Transverse colon (tissue), 4 donors: ENCODE data around the gene ST6GAL2. TPM values are rescaled to one million over a fixed set of nuclear protein-coding genes. Genes with fewer than 3 reads are reported as not detected.

Experiments
- DNase-seq: peaks from one replicate; pipeline ENCODE4 v3.0.0-alpha.2; 2019
- H3K27ac ChIP-seq, 4 donors: fragments of 200-600 bp; sonication (generic); 2 replicates each; pipeline ENCODE4 v1.5.1; 2016 to 2018; ENCODE audit warnings: inconsistent platforms in 4 of 4
- H3K27me3 ChIP-seq: fragments of 200-600 bp; sonication (generic); 2 replicates; pipeline ENCODE4 v1.5.1; 2017; ENCODE audit warnings: inconsistent platforms
- H3K36me3 ChIP-seq, 4 donors: fragments of 200-600 bp; sonication (generic); 2 replicates each; pipeline ENCODE4 v1.5.1; 2017 to 2019; ENCODE audit warnings: inconsistent platforms in 4 of 4
- H3K4me1 ChIP-seq, 4 donors: fragments of 200-600 bp; sonication (generic); 2 replicates each; pipeline ENCODE4 v1.5.1; 2017 to 2020; ENCODE audit warnings: inconsistent platforms in 4 of 4
- H3K4me3 ChIP-seq, 4 donors: fragments of 200-600 bp; sonication (generic); 1 replicate in 1 of 4; 2 replicates in 3 of 4; pipeline versions ENCODE4 v1.5.1 to v1.6.1; 2017 to 2019; ENCODE audit warnings: inconsistent platforms in 4 of 4
- H3K9me3 ChIP-seq, 2 donors: fragments of 200-600 bp; sonication (generic); 2 replicates each; pipeline ENCODE4 v1.5.1; 2017 to 2019; ENCODE audit warnings: inconsistent platforms in 2 of 2
- EP300 ChIP-seq: sonication (generic); formaldehyde crosslinking; IDR thresholded peaks from one replicate; pipeline ENCODE4 v1.6.1; 2017; ENCODE audit warnings: antibody characterized with exemption, low read depth
- POLR2A ChIP-seq: fragments of 450-650 bp; IDR thresholded peaks from one replicate; pipeline ENCODE4 v1.6.1; 2016; ENCODE audit warnings: antibody characterized with exemption, mild to moderate bottlenecking, moderate library complexity
- POLR2AphosphoS5 ChIP-seq, 3 donors: sonication (generic); formaldehyde crosslinking; IDR thresholded peaks; one replicate each; pipeline ENCODE4 v1.6.1; 2016; ENCODE audit warnings: antibody characterized with exemption in 3 of 3
- WGBS, 2 donors: methylation state at CpG; one replicate each; pipeline ENCODE4 v1.1.5; 2018; ENCODE audit warnings: low coverage in 1 of 2; 5-methylcytosine and 5-hydroxymethylcytosine counted together
- in situ Hi-C, 4 donors: fragments of 200-750 bp; cut with MboI; loops; one replicate each; pipeline versions ENCODE4 v1.15.0 to v1.15.1; 2017; ENCODE audit warnings: low sequenced_read_pairs in 3 of 4, low pct_ligation_motif_present in 1 of 4, low pct_unique_long_range_greater_than_20kb in 1 of 4
- intact Hi-C: fragments of 100-400 bp; cut with DNase I; formaldehyde crosslinking; loops from one replicate; pipeline ENCODE4 v1.15.1; 2023; ENCODE audit warnings: low total_unique reads
- total RNA-seq, 4 donors: library from RNA; depleted of rRNA; stranded (reverse); fragments of >200 nt; gene quantifications; one replicate each; pipeline ENCODE4 v1.1.0, GENCODE V29; 2016
- TF ChIP-seq, protein P1 (sequence below), 5 experiments: fragments of 200-600 bp in 3 of 5; fragments of 450-650 bp in 2 of 5; sonication (generic) in 3 of 5; IDR thresholded peaks; 1 replicate in 2 of 5; 2 replicates in 3 of 5; pipeline ENCODE4 v1.5.1; 2016 to 2017; ENCODE audit warnings: antibody characterized with exemption in 5 of 5, inconsistent platforms in 3 of 5, mild to moderate bottlenecking in 2 of 5, moderate library complexity in 1 of 5

ST6GAL2 gene
- total RNA-seq, 4 donors from 2014 or later: 0.16 to 2.0 (median 0.51) TPM

DNA sequence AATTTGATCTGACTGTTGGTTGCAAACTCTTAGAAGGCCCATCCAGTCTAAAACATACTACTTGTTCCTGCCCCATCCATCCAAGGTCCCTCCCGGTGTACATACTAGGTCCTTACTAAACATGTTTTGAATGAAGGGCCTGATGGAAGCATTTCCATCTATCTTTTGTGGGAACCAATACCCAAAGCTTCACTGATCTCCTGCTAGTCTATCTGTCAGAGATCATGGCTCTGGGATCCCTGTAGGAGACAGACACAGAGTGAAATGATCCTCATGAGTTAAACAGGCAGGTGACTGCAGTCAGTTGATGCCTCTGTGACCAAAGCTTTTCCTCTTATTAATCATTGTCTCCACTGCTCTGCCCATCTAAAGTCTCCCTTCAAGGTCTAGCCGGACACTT is 115.0 kb downstream of the ST6GAL2 start:
- H3K9me3 ChIP-seq: no peaks in the 10 kb centered on the region
- H3K4me3 ChIP-seq: no peak overlapping the region
- 85% methylated on average over 2 of the region's 2 CpGs; no CpG with 5 or more reads in 1 of the 2 donors for WGBS, 2 donors
- in situ Hi-C loops (no loop called here), intact Hi-C loops (no loop called here)
- TF ChIP-seq EP300: no peak
- no peak for TF ChIP-seq POLR2AphosphoS5 (IDR thresholded peaks at IDR 0.05)
- TF ChIP-seq, protein P1, sequence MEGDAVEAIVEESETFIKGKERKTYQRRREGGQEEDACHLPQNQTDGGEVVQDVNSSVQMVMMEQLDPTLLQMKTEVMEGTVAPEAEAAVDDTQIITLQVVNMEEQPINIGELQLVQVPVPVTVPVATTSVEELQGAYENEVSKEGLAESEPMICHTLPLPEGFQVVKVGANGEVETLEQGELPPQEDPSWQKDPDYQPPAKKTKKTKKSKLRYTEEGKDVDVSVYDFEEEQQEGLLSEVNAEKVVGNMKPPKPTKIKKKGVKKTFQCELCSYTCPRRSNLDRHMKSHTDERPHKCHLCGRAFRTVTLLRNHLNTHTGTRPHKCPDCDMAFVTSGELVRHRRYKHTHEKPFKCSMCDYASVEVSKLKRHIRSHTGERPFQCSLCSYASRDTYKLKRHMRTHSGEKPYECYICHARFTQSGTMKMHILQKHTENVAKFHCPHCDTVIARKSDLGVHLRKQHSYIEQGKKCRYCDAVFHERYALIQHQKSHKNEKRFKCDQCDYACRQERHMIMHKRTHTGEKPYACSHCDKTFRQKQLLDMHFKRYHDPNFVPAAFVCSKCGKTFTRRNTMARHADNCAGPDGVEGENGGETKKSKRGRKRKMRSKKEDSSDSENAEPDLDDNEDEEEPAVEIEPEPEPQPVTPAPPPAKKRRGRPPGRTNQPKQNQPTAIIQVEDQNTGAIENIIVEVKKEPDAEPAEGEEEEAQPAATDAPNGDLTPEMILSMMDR (IDR thresholded peaks at IDR 0.05): no peak
- TF ChIP-seq POLR2A: no peak
- no peak overlapping the region for H3K27ac ChIP-seq
- no peaks in the 10 kb centered on the region for H3K4me1 ChIP-seq
- no peaks in the 10 kb centered on the region for H3K27me3 ChIP-seq
- no peak for DNase-seq
- no peaks in the 10 kb centered on the region for H3K36me3 ChIP-seq

- 81 to 85% methylated on average over 2 to 5 of the region's 5 CpGs for WGBS, 2 donors
- in situ Hi-C loops: no loop called here
These were observed 121.4 kb downstream of the ST6GAL2 start for GRCh38 chr2:106764614-106765013.

DNA sequence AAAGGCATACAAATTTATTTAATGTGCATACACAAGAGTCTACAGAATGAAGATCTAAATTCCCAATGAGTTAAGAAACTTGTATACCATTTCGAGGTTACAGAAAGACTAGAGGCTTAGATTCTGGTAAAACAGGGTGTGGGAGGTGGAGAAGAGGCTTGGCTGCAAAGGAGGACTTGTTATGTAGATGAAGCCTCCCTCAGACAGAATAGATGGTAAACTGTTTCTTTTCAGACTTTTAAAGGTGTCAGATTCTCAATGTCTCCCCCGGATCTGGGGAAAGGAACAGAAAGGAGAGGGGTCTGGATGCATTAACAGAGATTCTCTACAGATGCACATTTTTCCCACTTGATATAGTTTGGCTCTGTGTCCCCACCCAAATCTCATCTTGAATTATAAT is 126.0 kb downstream of the ST6GAL2 start:
- WGBS, 2 donors: 64 to 67% methylated on average over 2 of the region's 2 CpGs
- no peak overlapping the region for H3K27ac ChIP-seq
- TF ChIP-seq EP300: no peak
- TF ChIP-seq, protein P1 (IDR thresholded peaks at IDR 0.05): no peak
- no peak for TF ChIP-seq POLR2AphosphoS5 (IDR thresholded peaks at IDR 0.05)
- no peak for TF ChIP-seq POLR2A
- H3K27me3 ChIP-seq: no peaks in the 10 kb centered on the region
- in situ Hi-C loops: no loop called here
- intact Hi-C loops: no loop called here
- H3K9me3 ChIP-seq: no peaks in the 10 kb centered on the region
- no peak for DNase-seq
- no peak overlapping the region for H3K4me3 ChIP-seq
- H3K36me3 ChIP-seq: no peaks in the 10 kb centered on the region
- no peaks in the 10 kb centered on the region for H3K4me1 ChIP-seq

More at GRCh38 chr2:106764614-106765013, 121.4 kb downstream of the ST6GAL2 start:
- Histone ChIP-seq H3K4me1 (no peaks in the 10 kb centered on the region), H3K9me3 (no peaks in the 10 kb centered on the region), H3K36me3 (no peaks in the 10 kb centered on the region), H3K27me3 (no peaks in the 10 kb centered on the region), H3K27ac (no peak overlapping the region), H3K4me3 (no peak overlapping the region)
- no peak for DNase-seq
- intact Hi-C loops: no loop called here
- TF ChIP-seq, protein P1 (IDR thresholded peaks at IDR 0.05): no peak
- TF ChIP-seq POLR2A (no peak), EP300 (no peak), POLR2AphosphoS5 (IDR thresholded peaks at IDR 0.05) (no peak)

DNA sequence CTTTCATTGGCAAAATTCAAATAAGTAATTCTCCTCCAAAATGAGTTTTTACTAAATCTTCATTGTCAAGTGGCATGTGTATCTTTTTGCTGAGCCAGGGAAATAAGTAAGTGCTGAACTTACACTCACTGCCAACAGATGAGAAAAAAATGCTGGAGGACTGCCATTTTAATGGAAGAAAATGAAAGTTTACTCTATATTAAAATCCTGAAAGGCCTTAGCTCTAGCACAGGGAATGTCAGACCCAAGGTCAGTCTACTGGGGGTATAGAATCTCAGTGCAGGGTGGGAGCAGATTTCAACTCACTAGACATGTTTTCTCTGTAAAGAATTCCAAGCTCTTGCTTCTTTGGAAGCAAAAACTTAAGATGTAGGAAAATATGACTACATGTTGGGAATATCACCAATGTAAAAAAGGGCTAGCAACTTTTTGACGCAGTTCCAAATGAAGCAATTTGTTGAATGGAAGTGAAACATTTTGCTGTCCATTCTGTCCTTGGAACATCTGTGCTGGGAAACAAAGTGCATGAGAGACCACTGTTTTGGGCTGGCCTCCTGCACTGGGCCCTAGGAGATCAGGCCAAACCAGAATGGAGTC is 127.0 kb downstream of the ST6GAL2 start:
- no peak for DNase-seq
- Histone ChIP-seq H3K27ac (no peak overlapping the region), H3K27me3 (no peaks in the 10 kb centered on the region), H3K4me3 (no peak overlapping the region), H3K9me3 (no peaks in the 10 kb centered on the region), H3K36me3 (no peaks in the 10 kb centered on the region), H3K4me1 (no peaks in the 10 kb centered on the region)
- in situ Hi-C loops: no loop called here
- TF ChIP-seq POLR2A (no peak), EP300 (no peak), POLR2AphosphoS5 (IDR thresholded peaks at IDR 0.05) (no peak)
- TF ChIP-seq, protein P1 (IDR thresholded peaks at IDR 0.05): no peak
- 71 to 95% methylated on average over 1 of the region's 1 CpG for WGBS, 2 donors
- intact Hi-C loops: no loop called here
